HG02571 (cell line): ENCODE results near the gene ATP4B.

ENCODE experiments used
- ATAC-seq: cut with Tn5 transposase; IDR thresholded peaks from one replicate; pipeline ENCODE4 v1.9.1; 2021; ENCODE audit warnings: mild to moderate bottlenecking, moderate library complexity; ENCODE audit not compliant: unreplicated experiment

Gene ATP4B

GRCh38 chr13:113656831-113657671 is 947 bp downstream of the ATP4B start:
- ATAC-seq, result no peak

GRCh38 chr13:113656003-113656588 is 1.9 kb downstream of the ATP4B start:
- no peak for ATAC-seq

- ATAC-seq, result no peak
Measured at GRCh38 chr13:113655346-113656002, 2.5 kb downstream of the ATP4B start.

GRCh38 chr13:113654591-113655345 is 3.2 kb downstream of the ATP4B start:
- ATAC-seq, result no peak

- ATAC-seq, result no peak
Measured at GRCh38 chr13:113654175-113654560, 3.8 kb downstream of the ATP4B start.

- ATAC-seq, result no peak
Measured at GRCh38 chr13:113653264-113654174, 4.5 kb downstream of the ATP4B start.

GRCh38 chr13:113652404-113653263 is 5.4 kb downstream of the ATP4B start:
- no peak for ATAC-seq

GRCh38 chr13:113651511-113652403 is 6.2 kb downstream of the ATP4B start:
- no peak for ATAC-seq

GRCh38 chr13:113650731-113651148 is 7.3 kb downstream of the ATP4B start:
- ATAC-seq, result no peak

GRCh38 chr13:113650275-113650674 is 7.7 kb downstream of the ATP4B start:
- ATAC-seq, result no peak

GRCh38 chr13:113649212-113649611 is 8.8 kb downstream of the ATP4B start:
- no peak for ATAC-seq

GRCh38 chr13:113648216-113648610 is 9.8 kb downstream of the ATP4B start:
- no peak for ATAC-seq

GRCh38 chr13:113647351-113648215 is 10.4 kb downstream of the ATP4B start:
- ATAC-seq, result no peak

- ATAC-seq, result no peak
Measured at GRCh38 chr13:113646921-113647340, 11.1 kb downstream of the ATP4B start.

- no peak for ATAC-seq
Measured at GRCh38 chr13:113646376-113646775, 11.6 kb downstream of the ATP4B start.

- no peak for ATAC-seq
Measured at GRCh38 chr13:113645329-113645728, 12.7 kb downstream of the ATP4B start.

GRCh38 chr13:113644800-113645199 is 13.2 kb downstream of the ATP4B start:
- no peak for ATAC-seq
